K562 (cell line): Measurements from ENCODE around the gene VWA1. TPM values are rescaled to one million over a fixed set of nuclear protein-coding genes. Genes with fewer than 3 reads are reported as not detected.

Experiments used
- ATAC-seq: fragments of 200-7000 bp; cut with Tn5 transposase; 3 replicates; pipeline ENCODE4 v1.9.1; 2020; ENCODE audit warnings: moderate library complexity
- BruUV-seq: library from RNA; stranded (reverse); fragments of 400-500 nt; replicated peaks from 2 replicates; lab custom pipeline; 2021; lab: Mats Ljungman, UMichigan
- CTCF ChIA-PET: fragments of 300-600 bp; formaldehyde crosslinking; extraction: SDS; loops from one replicate; lab custom pipeline; 2021; ENCODE audit warnings: low intra/inter-chr PET ratio; lab: Yijun Ruan, JAX
- POLR2A ChIA-PET: fragments of 300-600, 350-650 bp; sonication (Branson Sonifier 250); formaldehyde crosslinking; extraction: SDS; loops from one replicate; lab custom pipeline; 2021; ENCODE audit warnings: antibody characterized with exemption, inconsistent platforms; lab: Yijun Ruan, JAX
- DNase-seq, 4 experiments: peaks; one replicate each; pipeline versions ENCODE4 v3.0.0 to v3.0.0-alpha.2; 2011 to 2018; ENCODE audit warnings: low spot score in 3 of 4, mixed read lengths in 3 of 4; ENCODE audit errors: extremely low read depth in 1 of 4
- FAIRE-seq: peaks from 2 replicates; lab custom pipeline; 2011; peaks lifted over from hg19 to GRCh38; lab: Jason Lieb, UNC
- H2AFZ ChIP-seq: 2 replicates; pipeline ENCODE4 v1.6.0; 2011; ENCODE audit warnings: low read depth, low read length, control low read depth, inconsistent platforms
- H3K27ac ChIP-seq: fragments of 200-600 bp; 3 replicates; pipeline ENCODE4 v1.8.0; 2011; ENCODE audit warnings: low read depth, mild to moderate bottlenecking, control low read depth, inconsistent platforms, low read length, moderate library complexity, mixed read lengths; ENCODE audit errors: extremely low read depth
- H3K27me3 ChIP-seq, 2 experiments: fragments of 300-600 bp in 1 of 2; 2 replicates in 1 of 2; 3 replicates in 1 of 2; pipeline versions ENCODE4 v1.6.0 to v1.8.0; 2011; ENCODE audit warnings: inconsistent platforms in 2 of 2, low read length in 2 of 2, mild to moderate bottlenecking in 1 of 2, mixed read lengths in 1 of 2, moderate library complexity in 1 of 2; ENCODE audit not compliant: control insufficient read depth in 2 of 2, insufficient read depth in 2 of 2
- H3K36me3 ChIP-seq: fragments of 300-600 bp; 3 replicates; pipeline ENCODE4 v1.8.0; 2011; ENCODE audit warnings: mild to moderate bottlenecking, low read length, inconsistent platforms; ENCODE audit not compliant: control insufficient read depth, insufficient read depth
- H3K4me1 ChIP-seq, 2 experiments: fragments of 200-600 bp in 1 of 2; replicated peaks in 1 of 2; 2 replicates in 1 of 2; 3 replicates in 1 of 2; pipeline versions ENCODE4 v1.5.1 to v1.8.0; 2011; ENCODE audit warnings: inconsistent platforms in 2 of 2, low read length in 2 of 2, mild to moderate bottlenecking in 1 of 2, mixed read lengths in 1 of 2, moderate library complexity in 1 of 2; ENCODE audit not compliant: control insufficient read depth in 2 of 2, insufficient read depth in 2 of 2
- H3K4me2 ChIP-seq: 2 replicates; pipeline ENCODE4 v1.6.1; 2011; ENCODE audit warnings: low read length, control low read depth, inconsistent platforms, mixed read lengths; ENCODE audit not compliant: insufficient read depth
- H3K4me3 ChIP-seq: fragments of 200-600 bp; sonication (generic), shearing (Covaris generic); 2 replicates; pipeline ENCODE4 v1.5.1; 2016; ENCODE audit warnings: control low read depth, inconsistent platforms
- H3K79me2 ChIP-seq: fragments of 200-600 bp; 3 replicates; pipeline ENCODE4 v1.8.0; 2011; ENCODE audit warnings: low read length, inconsistent platforms; ENCODE audit not compliant: control insufficient read depth, insufficient read depth
- H3K9ac ChIP-seq, 2 experiments: 2 replicates each; pipeline versions ENCODE4 v1.6.0 to v1.6.1; 2011; ENCODE audit warnings: low read depth in 2 of 2, low read length in 2 of 2, control low read depth in 1 of 2, inconsistent platforms in 1 of 2, mild to moderate bottlenecking in 1 of 2, mixed read lengths in 1 of 2; ENCODE audit not compliant: insufficient read depth in 1 of 2
- H3K9me1 ChIP-seq: one replicate; pipeline ENCODE4 v1.6.0; 2011; ENCODE audit warnings: inconsistent platforms, mild to moderate bottlenecking, low read length, moderate library complexity; ENCODE audit not compliant: control insufficient read depth, insufficient read depth
- H3K9me3 ChIP-seq: replicated peaks from 2 replicates; pipeline ENCODE4 v1.5.1; 2011; ENCODE audit warnings: low read depth, low read length, inconsistent platforms; ENCODE audit not compliant: control insufficient read depth, insufficient read depth
- H4K20me1 ChIP-seq: replicated peaks from 2 replicates; pipeline ENCODE4 v1.6.1; 2011; ENCODE audit warnings: low read length, inconsistent platforms, mixed read lengths; ENCODE audit not compliant: control insufficient read depth, insufficient read depth
- FIP1L1 ChIP-seq: fragments of 200-400 bp; formaldehyde crosslinking; IDR thresholded peaks from 2 replicates; pipeline ENCODE4 v1.6.1; 2018; ENCODE audit warnings: mild to moderate bottlenecking, low read depth, low read length; ENCODE audit not compliant: poor library complexity, severe bottlenecking
- FOXP4 ChIP-seq: sonication (generic); formaldehyde crosslinking; IDR thresholded peaks from 2 replicates; pipeline ENCODE4 v1.8.0; 2022; ENCODE audit warnings: mild to moderate bottlenecking, missing genetic modification reagents, borderline replicate concordance
- OTX1 ChIP-seq: fragments of 450-650 bp; formaldehyde crosslinking; IDR thresholded peaks from 2 replicates; pipeline ENCODE4 v1.4.0; 2022; ENCODE audit warnings: mild to moderate bottlenecking
- PYGO2 ChIP-seq: fragments of 450-650 bp; IDR thresholded peaks from 2 replicates; pipeline ENCODE4 v1.6.1; 2016; ENCODE audit warnings: mild to moderate bottlenecking, missing genetic modification characterization, moderate library complexity, missing compliant biosample characterization
- RCOR1 ChIP-seq, 2 experiments: IDR thresholded peaks; 2 replicates each; pipeline ENCODE4 v1.6.1; 2012; ENCODE audit warnings: low read depth in 2 of 2, low read length in 2 of 2, borderline replicate concordance in 1 of 2, improper control_type of control experiment in 1 of 2
- RFX1 ChIP-seq: fragments of 450-650 bp; IDR thresholded peaks from 2 replicates; pipeline ENCODE4 v1.6.1; 2016; ENCODE audit warnings: mild to moderate bottlenecking, moderate library complexity
- SPI1 ChIP-seq: IDR thresholded peaks from 2 replicates; pipeline ENCODE4 v1.6.1; 2011; ENCODE audit warnings: low read depth, low read length, control low read depth, borderline replicate concordance
- TCF7 ChIP-seq: sonication (generic); IDR thresholded peaks from 2 replicates; pipeline ENCODE4 v1.6.1; 2016; ENCODE audit warnings: antibody characterized with exemption, borderline replicate concordance
- ZBTB49 ChIP-seq: sonication (generic); formaldehyde crosslinking; IDR thresholded peaks from 2 replicates; pipeline ENCODE4 v1.8.0; 2022; ENCODE audit warnings: missing genetic modification reagents, mild to moderate bottlenecking, borderline replicate concordance
- ZC3H8 ChIP-seq: fragments of 450-650 bp; IDR thresholded peaks from 2 replicates; pipeline ENCODE4 v1.6.1; 2017
- ZNF124 ChIP-seq: sonication (generic); formaldehyde crosslinking; IDR thresholded peaks from 2 replicates; pipeline ENCODE4 v1.8.1; 2022; ENCODE audit warnings: missing genetic modification reagents
- ZNF146 ChIP-seq: IDR thresholded peaks from one replicate; pipeline ENCODE4 v1.6.1; 2018; ENCODE audit warnings: missing compliant biosample characterization; ENCODE audit not compliant: unreplicated experiment
- ZNF184 ChIP-seq: sonication (generic); formaldehyde crosslinking; IDR thresholded peaks from 2 replicates; pipeline ENCODE4 v1.5.0; 2020; ENCODE audit warnings: missing genetic modification reagents
- WGBS: fragments of 100-300 bp; shearing (Covaris generic); methylation state at CpG from one replicate; pipeline ENCODE4 v1.1.6; 2016; ENCODE audit warnings: low coverage, mixed read lengths; ENCODE audit not compliant: insufficient coverage; ENCODE audit errors: missing lambda C conversion rate; 5-methylcytosine and 5-hydroxymethylcytosine counted together
- in situ Hi-C: fragments of 300-500 bp; cut with MboI; formaldehyde crosslinking; loops from 4 replicates; pipeline ENCODE4 v1.15.0; 2018; ENCODE audit warnings: inconsistent platforms, mixed read lengths
- intact Hi-C: fragments of 100-400 bp; cut with micrococcal nuclease; formaldehyde crosslinking; loops from 2 replicates; pipeline ENCODE4 v1.14.2; 2022
- polyA plus RNA-seq, 8 experiments: library from polyadenylated mRNA; depleted of rRNA in 4 of 8; stranded (reverse) in 5 of 8; unstranded in 3 of 8; fragments of >200 nt; fragmentation: Nextera tagmentation in 2 of 8; fragmentation: Illumina TruSeq in 1 of 8; extraction: Ambion mirVana in 2 of 8; extraction: Trizol in 1 of 8; gene quantifications; 2 replicates each; pipeline versions ENCODE4 v1.2.1 to v1.2.3, GENCODE V29; 2011 to 2014; ENCODE audit warnings: inconsistent platforms in 1 of 8, missing spikeins in 1 of 8
- total RNA-seq, 7 experiments: library from RNA; depleted of rRNA in 6 of 7; stranded (reverse); fragments of >200 nt in 6 of 7; fragmentation: Illumina TruSeq in 2 of 7; extraction: Trizol in 2 of 7; gene quantifications; 2 replicates each; pipeline versions ENCODE4 v1.2.1 to v1.2.3, GENCODE V29; 2011 to 2021; ENCODE audit warnings: low replicate concordance in 1 of 7
- TF ChIP-seq, protein P1 (sequence below), 2 experiments: fragments of 250-450 bp in 1 of 2; fragments of 450-650 bp in 1 of 2; sonication (Bioruptor Pico) in 1 of 2; IDR thresholded peaks; 2 replicates each; pipeline versions ENCODE4 v1.6.1 to v1.8.0; 2016 to 2021; ENCODE audit warnings: mild to moderate bottlenecking in 2 of 2, moderate library complexity in 2 of 2, missing compliant biosample characterization in 1 of 2, missing genetic modification characterization in 1 of 2
- TF ChIP-seq, protein P2 (sequence below): fragments of 450-650 bp; formaldehyde crosslinking; conservative IDR thresholded peaks from 2 replicates; pipeline ENCODE4 v1.4.0; 2022; ENCODE audit warnings: mild to moderate bottlenecking, missing genetic modification characterization

VWA1 gene
- total and polyA plus RNA-seq, 9 of the 15 experiments (the other 6 are each of a cell fraction or from before 2014, with no cell fraction given) = 0.01 to 6.4 (median 0.85) TPM

DNA sequence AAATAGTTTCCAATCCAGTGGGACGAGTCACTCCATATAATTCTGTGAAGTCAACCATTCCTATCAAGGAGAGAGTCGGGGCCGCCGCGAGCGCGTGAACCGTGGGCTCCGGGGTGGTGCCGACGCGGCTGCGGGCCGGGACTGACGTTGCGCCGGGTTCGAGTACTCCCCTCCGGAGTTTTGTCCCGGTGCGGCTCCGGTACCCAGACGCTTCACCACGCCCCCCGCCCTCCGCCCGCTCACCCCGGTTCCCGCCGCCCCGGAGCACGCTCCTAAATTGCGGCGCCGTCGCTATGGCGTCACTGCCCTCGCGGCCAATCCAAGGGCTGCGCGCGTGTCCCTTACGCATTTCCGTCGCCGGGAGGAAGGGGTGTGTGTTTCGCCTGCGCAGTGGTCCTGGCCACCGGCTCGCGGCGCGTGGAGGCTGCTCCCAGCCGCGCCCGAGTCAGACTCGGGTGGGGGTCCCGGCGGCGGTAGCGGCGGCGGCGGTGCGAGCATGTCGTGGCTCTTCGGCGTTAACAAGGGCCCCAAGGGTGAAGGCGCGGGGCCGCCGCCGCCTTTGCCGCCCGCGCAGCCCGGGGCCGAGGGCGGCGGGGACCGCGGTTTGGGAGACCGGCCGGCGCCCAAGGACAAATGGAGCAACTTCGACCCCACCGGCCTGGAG, 36.0 kb downstream of the VWA1 start, which contains the start of gene ATAD3B:
Gene ATAD3B, plus strand, starts transcription at position 377 of the 664 bp plus-strand sequence. Its CDS starts 120 bp downstream, at position 497.
- in situ Hi-C loops (no loop called here), intact Hi-C loops (no loop called here)
- DNase-seq (peak; percentile 92 to 99 (median 95)), FAIRE-seq (peak; percentile 89), ATAC-seq (peak; percentile 97)
- peak within 1 kb of the TSS; percentile 94 to 95 for H3K9ac ChIP-seq
- ChIA-PET CTCF (no interaction called here), POLR2A (no interaction called here)
- H3K4me2 ChIP-seq = peak within 1 kb of the TSS; percentile 96
- H4K20me1 ChIP-seq = no peaks in the 10 kb centered on the region; the same call in 1 of the 2 replicates
- H3K36me3 ChIP-seq = peaks cover 20% of the 10 kb centered on the region; the same call in 2 of the 3 replicates
- peaks cover 54% of the 10 kb centered on the region for H3K79me2 ChIP-seq
- peak within 1 kb of the TSS; percentile 68 for H3K4me3 ChIP-seq
- peaks cover 1% of the 10 kb centered on the region; the same call in 1 of the 2 replicates for H3K9me3 ChIP-seq
- no TSS peak for BruUV-seq
- H3K9me1 ChIP-seq = no peaks in the 10 kb centered on the region
- no peaks in the 10 kb centered on the region for H3K27me3 ChIP-seq
- peak within 1 kb of the TSS; percentile 91 for H3K27ac ChIP-seq
- H2AFZ ChIP-seq = peak within 1 kb of the TSS; percentile 76
- H3K4me1 ChIP-seq = peaks cover 0 to 36% of the 10 kb centered on the region in 2 experiments; a peak in 3 of 5 replicates
- 2% methylated on average over 63 of the region's 87 CpGs for WGBS
- peak; percentile 51; the same call in 1 of the 2 replicates for TF ChIP-seq SPI1
- TF ChIP-seq TCF7 = no peak
- no peak for TF ChIP-seq FIP1L1
- TF ChIP-seq FOXP4 (CRISPR knock-in tag) = no peak
- TF ChIP-seq ZC3H8 = no peak
- no peak; the same call in 1 of the 2 replicates for TF ChIP-seq RFX1
- TF ChIP-seq ZNF184 = no peak
- TF ChIP-seq, protein P1, sequence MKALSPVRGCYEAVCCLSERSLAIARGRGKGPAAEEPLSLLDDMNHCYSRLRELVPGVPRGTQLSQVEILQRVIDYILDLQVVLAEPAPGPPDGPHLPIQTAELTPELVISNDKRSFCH (CRISPR knock-in tag; IDR thresholded peaks at IDR 0.05) = no peak
- TF ChIP-seq, protein P1 (tag; IDR thresholded peaks at IDR 0.05) = no peak
- TF ChIP-seq ZBTB49 (CRISPR knock-in tag) = no peak
- TF ChIP-seq ZNF124 (CRISPR knock-in tag) = no peak
- TF ChIP-seq OTX1 (CRISPR knock-in tag) = peak; percentile 38; the same call in 1 of the 2 replicates
- TF ChIP-seq ZNF146 (CRISPR knock-in tag) = peak; percentile 18
- TF ChIP-seq PYGO2 = no peak
- TF ChIP-seq RCOR1 (IDR thresholded peaks at IDR 0.05; ENCODE audit: borderline replicate concordance in 1 of 2, low read depth in 2 of 2, low read length in 2 of 2) = no peak
- TF ChIP-seq, protein P2, sequence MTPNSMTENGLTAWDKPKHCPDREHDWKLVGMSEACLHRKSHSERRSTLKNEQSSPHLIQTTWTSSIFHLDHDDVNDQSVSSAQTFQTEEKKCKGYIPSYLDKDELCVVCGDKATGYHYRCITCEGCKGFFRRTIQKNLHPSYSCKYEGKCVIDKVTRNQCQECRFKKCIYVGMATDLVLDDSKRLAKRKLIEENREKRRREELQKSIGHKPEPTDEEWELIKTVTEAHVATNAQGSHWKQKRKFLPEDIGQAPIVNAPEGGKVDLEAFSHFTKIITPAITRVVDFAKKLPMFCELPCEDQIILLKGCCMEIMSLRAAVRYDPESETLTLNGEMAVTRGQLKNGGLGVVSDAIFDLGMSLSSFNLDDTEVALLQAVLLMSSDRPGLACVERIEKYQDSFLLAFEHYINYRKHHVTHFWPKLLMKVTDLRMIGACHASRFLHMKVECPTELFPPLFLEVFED = no peak
